Skin epidermis (tissue), 12 donors: ENCODE measurements around the gene RAB11FIP3.
"Not testable (repeated sequence)": the region's sequence is repeated elsewhere in the genome, so short reads cannot be mapped to it uniquely, and the experiment has no call there.

Experiments used
- H3K27ac ChIP-seq, 21 experiments: fragments of 200-600 bp; sonication (generic) in 11 of 21; one replicate each; pipeline ENCODE4 v1.5.0; 2020; ENCODE audit warnings: mild to moderate bottlenecking in 3 of 21, inconsistent platforms in 2 of 21, moderate library complexity in 2 of 21
- H3K4me3 ChIP-seq, 7 experiments: fragments of 200-600 bp; sonication (generic) in 2 of 7; one replicate each; pipeline ENCODE4 v1.5.0; 2020; ENCODE audit warnings: inconsistent platforms in 2 of 7, mild to moderate bottlenecking in 2 of 7, moderate library complexity in 1 of 7

The RAB11FIP3 gene

DNA sequence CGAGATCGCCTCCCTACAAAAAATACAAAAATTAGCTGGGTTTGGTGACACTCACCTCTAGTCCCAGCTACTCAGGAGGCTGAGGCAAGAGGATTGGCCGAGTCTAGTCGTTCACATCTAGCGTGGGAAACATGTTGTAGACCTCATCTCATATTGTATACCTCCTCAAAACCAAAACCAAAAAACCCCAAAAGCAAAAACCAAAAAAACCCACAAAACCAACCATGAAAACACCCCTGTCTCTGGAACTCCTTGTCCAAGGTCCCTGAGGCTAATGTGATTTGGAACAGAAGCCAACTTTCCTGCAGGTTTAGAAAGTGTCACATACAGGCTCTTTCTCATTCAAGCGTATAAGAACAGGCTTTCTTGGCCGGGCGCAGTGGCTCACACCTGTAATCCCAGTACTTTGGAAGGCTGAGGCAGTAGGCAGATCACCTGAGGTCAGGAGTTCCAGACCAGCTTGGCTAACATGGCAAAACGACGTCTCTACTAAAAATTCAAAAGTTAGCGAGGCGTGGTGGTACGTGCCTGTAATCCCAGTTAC is 29.0 kb downstream of the RAB11FIP3 start:
- no peak overlapping the region for H3K4me3 ChIP-seq
- H3K27ac ChIP-seq = no peak overlapping the region

DNA sequence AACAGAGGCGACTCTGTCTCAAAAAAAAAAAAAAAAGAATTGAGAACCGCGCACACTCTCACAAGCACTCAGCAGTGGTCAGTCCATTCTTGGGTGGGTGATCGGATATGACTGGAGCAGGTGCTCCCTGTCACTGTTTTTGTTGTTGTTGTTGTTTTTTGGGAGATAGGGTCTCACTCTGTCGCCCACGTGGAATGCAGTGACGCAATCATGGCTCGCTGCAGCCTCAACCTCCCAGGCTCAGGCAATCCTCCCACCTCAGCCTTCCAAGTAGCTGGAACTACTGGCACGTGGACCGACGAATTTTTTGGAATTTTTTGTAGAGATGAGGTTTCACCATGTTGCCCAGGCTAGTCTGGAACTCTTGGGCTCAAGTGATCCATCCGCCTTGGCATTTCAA is 30.0 kb downstream of the RAB11FIP3 start:
- Histone ChIP-seq H3K4me3 (no peak overlapping the region), H3K27ac (no peak overlapping the region)

DNA sequence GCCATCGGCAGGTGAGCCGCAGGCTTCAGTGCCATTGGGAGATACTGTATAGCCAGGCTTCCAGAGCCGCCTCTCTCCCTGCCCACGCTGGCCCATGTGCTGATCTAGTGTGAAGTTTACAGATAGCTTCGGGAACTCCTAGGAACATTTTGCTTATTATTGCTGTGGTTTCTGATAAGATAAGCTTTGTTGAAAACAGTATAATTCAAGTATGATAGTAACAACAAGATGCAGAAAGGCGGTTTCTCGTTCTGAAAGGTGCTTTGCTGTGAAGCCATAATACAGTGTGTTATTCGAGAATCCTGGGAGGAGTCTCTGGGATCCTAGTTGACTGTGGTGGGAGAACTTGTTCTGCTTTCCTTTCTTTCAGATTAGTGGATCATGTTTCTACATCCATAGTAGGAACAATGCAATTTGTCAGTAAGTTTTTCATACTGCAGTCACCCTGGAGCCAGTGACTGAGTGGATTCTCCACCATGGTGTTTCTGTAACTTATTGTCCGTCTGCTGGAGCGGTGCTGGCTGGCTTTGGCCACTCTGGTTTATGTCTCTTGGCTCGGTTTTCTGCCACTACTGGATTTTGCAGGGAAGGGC is 31.5 kb downstream of the RAB11FIP3 start:
- Histone ChIP-seq H3K27ac (peak overlapping the region in 4 of 21 experiments; percentile 2 to 83 (median 58)), H3K4me3 (no peak overlapping the region)

DNA sequence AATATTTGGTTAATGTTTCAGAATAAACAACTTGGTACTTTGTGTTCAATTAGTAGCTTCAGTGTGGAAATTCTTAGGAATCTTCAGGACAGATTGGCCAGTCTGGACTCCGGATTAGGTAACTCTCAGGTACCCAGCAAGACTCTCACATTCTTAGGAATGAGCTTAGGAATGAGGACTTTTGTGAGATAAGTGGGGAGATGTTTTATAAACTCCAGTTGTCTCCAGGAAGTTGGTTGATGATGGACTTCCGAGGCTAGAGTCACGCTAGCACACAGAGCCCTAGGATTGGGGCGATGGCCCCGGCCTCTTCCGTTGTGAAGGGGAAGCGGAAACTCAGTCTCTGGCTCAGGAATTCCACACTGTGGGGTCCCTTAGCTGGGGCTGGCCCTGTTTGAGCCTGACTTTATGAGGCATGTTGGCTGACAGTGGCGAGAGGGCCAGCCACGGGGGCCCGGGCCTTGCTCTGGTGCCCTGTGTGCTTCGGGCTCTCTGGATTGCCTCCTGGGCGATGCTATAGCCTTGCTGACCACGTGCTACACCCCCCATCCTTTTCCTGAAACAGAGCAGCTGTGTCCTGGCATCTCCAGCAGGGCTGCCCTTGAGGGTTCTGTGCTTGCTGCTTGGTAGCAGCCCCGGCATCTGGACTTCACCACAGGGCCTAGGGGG is 32.4 kb downstream of the RAB11FIP3 start:
- Histone ChIP-seq H3K27ac (peak overlapping the region in 12 of 21 experiments; percentile 2 to 83 (median 30)), H3K4me3 (no peak overlapping the region)

DNA sequence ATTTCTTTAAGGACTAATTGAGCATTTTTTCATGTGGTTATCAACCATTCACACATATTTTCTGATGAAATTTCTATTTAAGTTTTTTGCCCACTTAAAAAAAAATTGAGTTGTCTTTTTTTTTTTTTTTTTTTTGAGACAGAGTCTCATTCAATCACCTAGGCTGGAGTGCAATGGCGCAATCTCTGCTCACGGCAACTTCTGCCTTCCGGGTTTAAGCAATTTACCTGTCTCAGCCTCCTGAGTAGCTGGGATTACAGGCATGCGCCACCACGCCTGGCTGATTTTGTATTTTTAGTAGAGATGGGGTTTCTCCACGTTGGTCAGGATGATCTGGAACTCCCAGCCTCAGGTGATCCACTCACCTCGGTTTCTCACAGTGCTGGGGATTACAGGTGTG is 34.3 kb downstream of the RAB11FIP3 start:
- no peak overlapping the region for H3K4me3 ChIP-seq

DNA sequence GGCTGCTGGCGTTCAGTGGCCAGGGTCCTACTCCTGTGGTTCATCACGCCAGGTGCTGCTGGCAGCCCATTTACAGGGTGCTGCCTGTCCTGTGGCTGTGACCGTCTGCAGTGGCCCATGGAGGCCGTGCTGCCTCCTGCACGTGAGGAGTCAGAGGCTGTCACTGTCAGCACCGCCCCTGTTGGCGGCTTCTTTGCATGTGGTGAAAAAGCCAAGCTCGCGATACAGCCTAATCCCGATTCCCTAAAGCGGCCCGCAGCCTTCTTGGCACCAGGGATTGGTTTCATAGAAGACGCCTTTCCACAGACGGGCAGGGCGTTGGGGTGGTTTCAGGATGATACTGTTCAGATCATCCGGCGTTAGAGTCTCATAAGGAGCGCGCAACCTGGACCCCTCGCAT is 35.3 kb downstream of the RAB11FIP3 start:
- H3K27ac ChIP-seq = no peak overlapping the region
- no peak overlapping the region for H3K4me3 ChIP-seq

More for the DNA sequence above, 34.3 kb downstream of the RAB11FIP3 start:
- no peak overlapping the region for H3K27ac ChIP-seq

DNA sequence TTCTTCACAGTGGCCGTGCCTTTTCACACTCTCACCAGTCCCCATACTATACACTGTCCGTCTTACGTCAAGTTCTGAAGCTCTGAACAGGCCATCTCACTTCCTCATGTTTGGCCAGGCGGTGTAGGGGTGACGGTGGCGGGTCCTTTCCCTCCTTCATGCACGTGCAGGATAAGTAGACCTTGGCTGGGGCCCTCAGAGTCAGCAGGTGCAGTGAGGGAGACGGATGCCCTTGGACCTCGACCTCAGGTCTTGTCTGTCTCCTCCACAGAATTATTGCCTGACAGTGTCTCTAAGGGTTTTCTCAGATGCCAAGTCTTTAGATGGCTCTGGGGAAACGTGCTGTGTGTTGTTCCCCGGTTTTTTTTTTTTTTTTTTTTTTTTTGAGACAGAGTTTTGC is 37.6 kb downstream of the RAB11FIP3 start:
- Histone ChIP-seq H3K27ac (no peak overlapping the region), H3K4me3 (no peak overlapping the region)

DNA sequence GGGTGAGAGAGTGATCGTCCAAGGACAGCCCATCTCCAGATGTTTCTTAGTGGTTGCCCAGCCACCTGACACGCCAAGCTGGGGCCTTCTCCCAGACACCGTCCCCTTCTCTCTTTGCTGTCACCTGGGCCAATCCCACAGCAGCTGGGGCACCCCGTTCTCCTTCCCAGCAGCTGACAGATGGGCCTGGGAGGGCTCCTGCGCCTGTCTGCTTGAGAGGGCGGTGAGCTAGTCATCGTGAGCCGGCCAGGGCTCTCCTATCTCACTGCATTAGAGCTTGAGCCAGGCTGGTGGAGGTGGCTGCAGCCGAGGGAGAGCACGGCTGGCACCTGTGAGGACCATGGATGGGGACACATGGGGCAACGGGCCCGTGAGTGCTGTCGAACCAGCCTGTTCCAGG is 41.2 kb downstream of the RAB11FIP3 start:
- Histone ChIP-seq H3K4me3 (no peak overlapping the region), H3K27ac (no peak overlapping the region)

DNA sequence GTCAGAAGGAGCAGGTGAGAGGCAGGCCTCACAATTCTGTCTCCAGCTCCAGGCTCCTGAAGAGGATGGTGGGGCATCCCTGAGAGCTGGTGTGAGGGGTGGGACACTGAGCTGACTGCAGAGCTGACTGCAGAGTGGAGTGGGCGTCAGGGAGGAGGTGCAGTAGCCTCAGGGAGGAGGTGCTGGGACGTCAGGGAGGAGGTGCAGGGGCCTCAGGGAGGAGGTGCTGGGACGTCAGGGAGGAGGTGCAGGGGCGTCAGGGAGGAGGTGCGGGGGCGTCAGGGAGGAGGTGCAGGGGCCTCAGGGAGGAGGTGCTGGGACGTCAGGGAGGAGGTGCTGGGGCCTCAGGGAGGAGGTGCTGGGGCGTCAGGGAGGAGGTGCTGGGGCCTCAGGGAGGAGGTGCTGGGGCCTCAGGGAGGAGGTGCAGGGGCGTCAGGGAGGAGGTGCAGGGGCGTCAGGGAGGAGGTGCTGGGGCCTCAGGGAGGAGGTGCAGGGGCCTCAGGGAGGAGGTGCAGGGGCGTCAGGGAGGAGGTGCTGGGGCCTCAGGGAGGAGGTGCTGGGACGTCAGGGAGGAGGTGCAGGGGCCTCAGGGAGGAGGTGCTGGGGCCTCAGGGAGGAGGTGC is 41.9 kb downstream of the RAB11FIP3 start:
- H3K27ac ChIP-seq, H3K4me3 ChIP-seq: not testable (repeated sequence)

DNA sequence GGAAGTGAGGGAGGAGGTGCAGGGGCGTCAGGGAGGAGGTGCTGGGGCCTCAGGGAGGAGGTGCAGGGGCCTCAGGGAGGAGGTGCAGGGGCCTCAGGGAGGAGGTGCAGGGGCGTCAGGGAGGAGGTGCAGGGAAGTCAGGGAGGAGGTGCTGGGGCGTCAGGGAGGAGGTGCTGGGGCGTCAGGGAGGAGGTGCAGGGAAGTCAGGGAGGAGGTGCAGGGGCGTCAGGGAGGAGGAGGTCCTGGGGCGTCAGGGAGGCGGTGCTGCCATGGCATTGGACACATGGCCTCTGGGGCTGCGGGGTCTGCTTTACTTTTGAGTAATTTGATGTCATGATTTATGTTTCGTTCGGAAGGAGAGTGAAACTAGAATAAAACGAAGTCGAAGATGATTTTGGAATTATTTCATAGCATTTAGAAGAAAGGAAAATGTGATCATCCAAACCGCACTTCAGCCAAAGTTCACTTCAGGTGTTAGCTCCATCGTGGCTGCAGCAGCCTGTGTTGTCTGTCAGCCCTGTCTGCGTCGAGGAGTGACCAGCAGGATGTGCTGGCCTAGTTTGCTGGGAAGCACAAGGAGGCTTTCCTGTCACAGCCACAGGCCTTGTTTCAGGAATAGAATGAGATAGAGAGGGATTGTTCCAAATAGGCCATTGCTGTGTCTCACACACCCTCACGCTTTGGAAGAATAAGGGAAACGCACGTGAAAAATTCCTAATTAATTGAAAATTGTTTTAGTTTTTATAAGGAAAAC is 42.8 kb downstream of the RAB11FIP3 start:
- Histone ChIP-seq H3K4me3 (no peak overlapping the region), H3K27ac (no peak overlapping the region)

DNA sequence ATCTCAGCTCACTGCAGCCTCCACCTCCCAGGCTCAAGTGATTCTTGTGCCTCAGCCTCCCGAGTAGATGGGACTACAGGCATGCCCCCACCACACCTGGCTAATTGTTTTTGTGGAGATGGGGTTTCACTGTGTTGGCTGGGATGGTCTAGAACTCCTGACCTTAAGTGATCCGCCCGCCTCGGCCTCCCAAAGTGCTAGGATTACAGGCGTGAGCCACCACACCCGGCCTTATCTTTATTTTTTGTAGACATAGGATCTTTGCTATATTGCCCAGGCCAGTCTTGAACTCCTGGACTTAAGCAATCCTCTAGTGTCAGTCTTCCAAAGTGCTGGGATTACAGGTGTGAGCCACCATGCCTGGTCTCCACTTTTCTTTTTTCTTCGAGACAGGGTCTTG is 44.0 kb downstream of the RAB11FIP3 start:
- not testable (repeated sequence) for H3K4me3 ChIP-seq, H3K27ac ChIP-seq

DNA sequence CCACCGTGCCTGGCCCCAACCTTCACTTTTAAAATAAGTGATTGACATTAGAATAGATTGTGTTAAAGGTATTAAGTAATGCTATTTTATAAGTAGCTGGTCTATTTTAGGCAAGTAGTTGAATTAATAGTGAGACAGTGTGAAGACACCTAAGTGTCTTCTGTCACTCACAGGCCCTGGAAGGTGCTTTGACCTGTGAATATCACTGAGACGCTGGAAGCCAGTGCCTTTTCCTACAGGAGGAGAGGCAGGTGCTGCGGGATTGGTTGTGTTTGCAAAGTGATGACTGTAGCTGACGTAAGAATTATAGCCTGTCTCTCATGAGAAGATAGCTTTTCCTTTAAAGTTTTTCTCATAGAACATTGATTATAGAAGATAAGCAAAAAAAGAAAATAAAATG is 45.0 kb downstream of the RAB11FIP3 start:
- Histone ChIP-seq H3K4me3 (no peak overlapping the region), H3K27ac (no peak overlapping the region)

DNA sequence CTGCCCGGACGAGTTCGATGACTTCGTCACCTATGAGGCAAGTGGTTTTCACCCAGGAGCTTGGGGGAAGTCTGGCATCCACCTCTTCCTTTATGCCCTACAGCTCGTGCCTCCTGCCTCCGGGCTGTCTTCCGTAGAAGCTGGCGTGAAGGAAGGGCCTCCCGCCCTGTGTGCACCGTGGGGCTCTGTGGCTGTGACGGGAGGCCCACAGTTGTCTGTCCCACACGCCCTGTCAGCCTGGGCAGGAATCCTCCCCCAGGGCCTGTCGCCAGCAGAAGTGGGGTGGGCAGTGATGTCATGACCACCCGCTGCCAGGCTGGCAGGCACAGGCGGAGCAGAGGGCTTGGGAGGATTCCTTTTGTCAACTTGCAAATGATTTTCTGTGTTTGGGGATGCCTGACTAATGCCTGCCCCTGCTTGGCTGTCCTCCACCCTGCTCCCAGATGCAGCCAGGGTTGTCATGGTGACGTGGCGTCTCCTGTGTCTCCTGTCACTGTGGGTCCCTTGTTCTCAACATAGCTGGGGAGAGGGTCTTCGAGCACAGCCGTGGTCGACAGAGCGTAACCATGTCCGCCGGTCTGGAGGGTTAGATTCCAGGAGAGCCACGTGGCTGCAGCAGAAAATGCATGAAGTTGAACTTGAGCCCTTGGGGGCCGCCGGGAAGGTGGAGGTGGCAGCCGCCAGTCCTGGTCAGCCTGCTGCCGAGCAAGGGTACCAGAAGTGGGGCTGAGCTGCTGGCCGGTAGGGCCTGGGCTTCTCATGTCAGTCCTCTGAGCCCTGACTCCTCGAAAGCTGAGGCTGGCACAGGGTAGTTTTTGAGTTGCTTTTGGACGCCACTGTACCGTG is 46.1 kb downstream of the RAB11FIP3 start:
- no peak overlapping the region for H3K4me3 ChIP-seq
- H3K27ac ChIP-seq = peak overlapping the region in 4 of 21 experiments; percentile 5 to 46 (median 24)

DNA sequence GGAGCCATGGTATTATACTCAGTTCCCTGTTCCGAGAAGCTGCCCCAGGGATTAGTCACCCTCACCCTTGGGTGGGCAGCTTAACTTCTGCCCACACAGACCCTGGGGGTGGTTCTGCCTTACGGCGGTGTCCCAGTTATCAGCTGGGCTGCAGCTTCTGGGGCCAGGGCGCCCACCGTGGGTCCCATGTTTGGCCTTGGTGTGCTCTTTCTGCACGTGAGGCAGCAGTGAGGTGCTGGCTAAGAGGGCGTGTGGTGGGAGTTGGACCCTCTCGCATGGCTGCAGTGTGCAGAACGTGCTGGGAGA is 46.7 kb downstream of the RAB11FIP3 start:
- peak overlapping the region in 1 of 21 experiments; percentile 41 for H3K27ac ChIP-seq

DNA sequence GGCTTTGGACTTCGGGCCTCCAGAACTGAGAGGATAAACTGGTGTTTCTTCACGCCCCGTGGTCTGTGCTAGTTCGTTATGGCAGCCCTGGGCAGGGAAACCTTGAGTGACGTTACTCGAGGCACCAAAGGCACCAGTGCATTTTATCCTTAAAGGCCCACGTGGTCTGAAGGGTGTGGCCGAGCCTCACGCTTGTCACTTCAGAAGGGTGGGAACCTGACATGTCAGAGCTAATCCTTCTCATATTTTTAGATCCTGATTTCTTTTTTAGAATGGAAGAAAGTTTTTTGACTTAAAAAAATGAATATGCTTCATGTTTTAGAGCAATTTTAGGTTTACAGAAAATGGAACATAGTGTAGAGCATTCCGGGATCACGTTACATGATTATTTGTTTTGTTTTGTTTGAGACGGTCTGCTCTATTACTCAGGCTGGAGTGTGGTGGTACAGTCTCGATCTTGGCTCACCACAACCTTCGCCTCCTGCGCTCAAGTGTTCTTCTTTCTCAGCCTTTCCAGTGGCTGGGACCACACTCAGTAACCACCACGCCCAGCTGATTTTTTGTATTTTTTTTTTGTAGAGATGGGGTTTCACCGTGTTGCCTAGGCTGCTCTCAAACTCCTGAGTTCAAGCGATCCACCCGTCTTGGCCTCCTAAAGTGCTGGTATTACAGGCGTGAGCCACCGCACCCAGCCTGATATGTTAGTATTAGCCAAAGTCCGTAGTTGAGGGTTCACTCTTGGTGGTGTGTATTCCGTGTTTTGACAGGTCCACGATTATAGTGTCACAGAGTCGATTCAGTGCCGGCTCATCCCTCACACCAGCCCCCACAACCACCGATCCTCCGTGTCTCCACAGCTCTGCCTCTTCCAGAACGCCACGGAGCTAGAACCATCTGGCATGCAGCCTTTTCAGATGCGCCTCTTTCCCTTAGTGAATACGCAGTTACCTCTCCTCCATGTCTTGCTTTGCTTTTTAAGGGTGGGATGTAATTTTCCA is 47.9 kb downstream of the RAB11FIP3 start:
- H3K27ac ChIP-seq = no peak overlapping the region
- H3K4me3 ChIP-seq = no peak overlapping the region

More for the DNA sequence above, 46.7 kb downstream of the RAB11FIP3 start:
- H3K4me3 ChIP-seq = no peak overlapping the region

DNA sequence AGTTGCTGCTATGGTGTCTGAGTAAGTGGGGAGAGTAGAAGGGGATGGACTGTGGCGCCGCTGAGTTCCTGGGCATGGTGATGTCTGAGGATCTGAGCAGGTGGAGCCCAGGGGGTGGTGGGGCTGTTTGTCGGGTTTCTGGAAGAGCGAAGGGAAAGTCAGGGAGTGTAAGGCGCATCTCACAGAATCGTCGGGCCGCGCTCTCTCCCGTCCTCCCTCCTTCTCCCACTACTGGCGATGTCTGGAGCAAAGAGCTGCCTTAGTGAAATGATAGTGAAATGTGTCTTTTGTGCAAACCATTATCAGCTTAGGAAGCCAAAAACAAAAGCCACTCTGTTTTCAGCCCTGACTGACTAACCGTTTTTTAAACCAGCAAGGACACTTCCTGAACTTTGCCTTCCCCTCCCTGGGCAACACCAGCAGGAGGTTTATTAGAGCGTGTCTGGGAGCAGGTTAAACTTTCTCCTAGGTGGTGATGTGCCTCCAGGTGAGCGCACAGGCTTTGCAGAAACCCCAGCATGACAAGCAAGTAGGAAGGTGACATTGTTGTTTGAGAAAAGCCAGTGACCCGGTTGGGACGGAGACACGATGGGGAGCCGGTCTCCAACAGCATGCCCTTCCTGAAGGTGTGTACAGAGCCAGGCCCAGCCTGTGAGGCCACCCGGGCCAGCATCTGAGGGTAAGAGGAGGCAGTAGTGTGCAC is 49.1 kb downstream of the RAB11FIP3 start:
- Histone ChIP-seq H3K27ac (no peak overlapping the region), H3K4me3 (no peak overlapping the region)

DNA sequence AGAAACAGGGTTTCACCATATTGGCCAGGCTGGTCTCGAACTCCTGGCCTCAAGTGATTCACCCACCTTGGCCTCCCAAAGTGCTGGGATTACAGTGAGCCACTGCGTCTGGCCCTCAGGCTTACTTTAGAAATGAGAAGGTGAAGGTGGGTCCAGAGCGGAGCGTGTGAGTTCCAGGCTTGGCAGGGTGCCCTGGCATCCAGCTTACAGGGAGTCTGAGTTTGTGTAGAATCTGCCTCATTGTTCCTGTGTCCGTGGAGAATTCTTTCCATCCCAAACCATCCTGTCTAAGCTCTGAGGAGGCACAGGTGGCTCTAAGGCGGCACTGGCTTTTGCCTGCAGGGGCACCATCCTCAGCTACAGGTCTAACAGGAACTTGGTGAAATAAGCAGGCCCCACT is 50.6 kb downstream of the RAB11FIP3 start:
- H3K4me3 ChIP-seq = no peak overlapping the region
- no peak overlapping the region for H3K27ac ChIP-seq
